ENCODE data around the gene SWT1. TPM values are rescaled to one million over a fixed set of nuclear protein-coding genes. Genes with fewer than 3 reads are reported as not detected.

The SWT1 gene
- total RNA-seq, 4 donors from 2014 or later = 8.2 to 16.0 (median 11.7) TPM

DNA sequence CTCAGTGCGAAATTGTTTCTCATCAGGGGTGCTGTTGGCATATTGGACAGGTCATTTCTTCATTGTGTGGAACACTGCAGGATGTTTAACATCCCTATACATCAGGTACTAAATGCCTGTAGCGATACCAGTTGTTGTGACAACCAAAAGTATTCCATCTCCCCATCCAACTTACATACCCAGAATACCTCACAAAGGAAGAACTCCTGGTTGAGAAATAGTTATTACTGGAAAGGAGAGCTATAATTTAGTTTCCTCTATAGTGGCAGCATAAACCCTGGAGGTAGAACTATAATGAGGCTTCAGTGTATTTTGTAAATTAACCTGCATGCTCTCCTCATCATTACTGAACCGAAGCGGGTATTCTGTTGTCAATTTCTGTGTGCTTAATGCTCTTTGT, 115.0 kb downstream of the SWT1 start:
- Histone ChIP-seq H3K9me3 (no peaks in the 10 kb centered on the region), H3K36me3 (peaks cover 0 to 7% (median 0%) of the 10 kb centered on the region in 3 donors), H3K27ac (no peak overlapping the region), H3K4me1 (peaks cover 0 to 8% (median 0%) of the 10 kb centered on the region in 4 donors), H3K27me3 (no peaks in the 10 kb centered on the region), H3K4me3 (no peak overlapping the region)
- WGBS, 2 donors = 91 to 93% methylated on average over 4 of the region's 4 CpGs
- DNase-seq (ENCODE audit: low spot score in 2 of 2) = no peak
- TF ChIP-seq POLR2A (IDR thresholded peaks at IDR 0.05) (no peak), CTCF (IDR thresholded peaks at IDR 0.05) (no peak), EP300 (IDR thresholded peaks at IDR 0.05) (no peak)

DNA sequence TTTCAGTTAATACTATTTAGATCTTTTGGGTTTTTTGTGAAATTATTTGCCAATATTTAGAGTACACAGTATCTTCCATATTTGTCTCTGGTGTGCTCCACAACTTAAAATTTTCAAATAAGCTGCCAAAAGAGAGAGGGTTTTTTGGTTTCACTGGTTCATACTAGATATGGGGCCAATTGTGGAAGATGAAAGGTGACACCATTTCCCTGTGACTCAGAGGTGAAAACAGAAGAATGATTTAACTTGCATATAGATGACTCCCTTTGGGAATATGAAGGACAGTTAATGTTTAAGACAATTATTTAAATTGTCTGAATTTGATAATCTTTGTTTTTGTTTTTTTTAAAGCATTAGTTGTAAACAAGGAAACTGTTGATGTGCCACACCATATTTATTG, 122.6 kb downstream of the SWT1 start:
- Histone ChIP-seq H3K36me3 (peaks cover 0 to 34% (median 0%) of the 10 kb centered on the region in 3 donors), H3K4me3 (no peak overlapping the region), H3K27me3 (no peaks in the 10 kb centered on the region), H3K4me1 (no peaks in the 10 kb centered on the region), H3K9me3 (no peaks in the 10 kb centered on the region), H3K27ac (no peak overlapping the region)
- TF ChIP-seq EP300 (IDR thresholded peaks at IDR 0.05) (no peak), CTCF (IDR thresholded peaks at IDR 0.05) (no peak), POLR2A (IDR thresholded peaks at IDR 0.05) (no peak)
- no peak for DNase-seq (ENCODE audit: low spot score in 2 of 2)

- no peaks in the 10 kb centered on the region for H3K27me3 ChIP-seq
- no peak overlapping the region for H3K4me3 ChIP-seq
- H3K27ac ChIP-seq = no peak overlapping the region
- H3K36me3 ChIP-seq = peaks cover 0 to 44% (median 0%) of the 10 kb centered on the region in 3 donors
- WGBS, 2 donors = 96 to 98% methylated on average over 2 of the region's 2 CpGs
- H3K9me3 ChIP-seq = no peaks in the 10 kb centered on the region
- H3K4me1 ChIP-seq = no peaks in the 10 kb centered on the region
- TF ChIP-seq EP300 (IDR thresholded peaks at IDR 0.05) (no peak), POLR2A (IDR thresholded peaks at IDR 0.05) (no peak), CTCF (IDR thresholded peaks at IDR 0.05) (no peak)
- no peak for DNase-seq (ENCODE audit: low spot score in 2 of 2)
These were observed 123.6 kb downstream of the SWT1 start for GRCh38 chr1:185280589-185280988.

- peaks cover 0 to 4% (median 0%) of the 10 kb centered on the region in 4 donors for H3K9me3 ChIP-seq
- no peak for DNase-seq (ENCODE audit: low spot score in 2 of 2)
- no peak overlapping the region for H3K4me3 ChIP-seq
- no peak overlapping the region for H3K27ac ChIP-seq
- H3K4me1 ChIP-seq = no peaks in the 10 kb centered on the region
- no peaks in the 10 kb centered on the region for H3K27me3 ChIP-seq
- WGBS, 2 donors = 81 to 84% methylated on average over 3 of the region's 3 CpGs
- peaks cover 0 to 49% (median 0%) of the 10 kb centered on the region in 3 donors for H3K36me3 ChIP-seq
- TF ChIP-seq EP300 (IDR thresholded peaks at IDR 0.05) (no peak), CTCF (IDR thresholded peaks at IDR 0.05) (no peak), POLR2A (IDR thresholded peaks at IDR 0.05) (no peak)
These were observed 124.3 kb downstream of the SWT1 start for GRCh38 chr1:185281245-185281644.

DNA sequence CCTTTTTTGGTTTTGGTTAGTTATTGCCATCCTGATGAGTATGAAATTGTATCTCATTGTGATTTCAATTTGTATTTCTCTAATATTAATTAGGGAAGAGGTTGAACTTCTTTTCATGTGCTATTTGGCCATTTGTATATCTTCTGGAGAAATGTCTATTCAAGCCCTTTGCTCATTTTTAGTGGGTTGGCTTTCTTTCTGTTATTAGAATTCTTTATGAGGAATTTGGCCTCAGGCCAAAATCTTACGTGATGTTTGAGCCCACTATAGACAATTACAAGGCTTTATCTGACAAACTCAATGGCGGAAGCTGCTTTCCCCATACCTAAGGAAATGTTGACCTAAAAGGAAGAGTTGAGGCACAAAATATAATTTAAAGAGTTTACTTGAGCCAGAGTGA, 127.1 kb downstream of the SWT1 start:
- Histone ChIP-seq H3K27ac (no peak overlapping the region), H3K4me1 (no peaks in the 10 kb centered on the region), H3K36me3 (peaks cover 0 to 43% (median 0%) of the 10 kb centered on the region in 3 donors), H3K4me3 (no peak overlapping the region), H3K27me3 (no peaks in the 10 kb centered on the region), H3K9me3 (peaks cover 0 to 7% (median 0%) of the 10 kb centered on the region in 4 donors)
- TF ChIP-seq POLR2A (IDR thresholded peaks at IDR 0.05) (no peak), EP300 (IDR thresholded peaks at IDR 0.05) (no peak), CTCF (IDR thresholded peaks at IDR 0.05) (no peak)
- WGBS, 2 donors = 52 to 71% methylated on average over 2 of the region's 2 CpGs
- no peak for DNase-seq (ENCODE audit: low spot score in 2 of 2)

Data from tibial nerve (tissue), 4 donors.